CD14-positive monocyte (primary cell): ENCODE measurements around the gene IPO11. TPM values are rescaled to one million over a fixed set of nuclear protein-coding genes. Genes with fewer than 3 reads are reported as not detected.
"Not testable (repeated sequence)": the region's sequence is repeated elsewhere in the genome, so short reads cannot be mapped to it uniquely, and the experiment has no call there.

Source experiments
- DNase-seq, 3 donors: peaks; one replicate each; pipeline ENCODE4 v3.0.0-alpha.2; 2011 to 2022
- H2AFZ ChIP-seq: 2 replicates; pipeline ENCODE4 v1.6.0; 2012; ENCODE audit warnings: mild to moderate bottlenecking, low read depth, low read length, inconsistent platforms; ENCODE audit not compliant: insufficient read depth, poor library complexity, severe bottlenecking
- H3K27ac ChIP-seq, 2 donors: 1 replicate in 1 of 2; 2 replicates in 1 of 2; pipeline ENCODE4 v1.5.1; 2012 to 2013; ENCODE audit warnings: low read length in 2 of 2, control low read depth in 1 of 2, inconsistent platforms in 1 of 2, low read depth in 1 of 2, mild to moderate bottlenecking in 1 of 2
- H3K27me3 ChIP-seq, 2 donors: one replicate each; pipeline versions ENCODE4 v1.6.0 to v1.6.1; 2011 to 2013; ENCODE audit warnings: low read length in 2 of 2; ENCODE audit not compliant: control insufficient read depth in 2 of 2, insufficient read depth in 2 of 2
- H3K36me3 ChIP-seq, 2 donors: replicated peaks in 1 of 2; 1 replicate in 1 of 2; 2 replicates in 1 of 2; pipeline versions ENCODE4 v1.5.1 to v1.6.1; 2012 to 2013; ENCODE audit warnings: low read length in 2 of 2, control low read depth in 1 of 2, inconsistent platforms in 1 of 2, mild to moderate bottlenecking in 1 of 2; ENCODE audit not compliant: insufficient read depth in 2 of 2, control insufficient read depth in 1 of 2
- H3K4me1 ChIP-seq, 2 donors: 1 replicate in 1 of 2; 2 replicates in 1 of 2; pipeline versions ENCODE4 v1.5.1 to v1.6.1; 2012 to 2013; ENCODE audit warnings: low read length in 2 of 2, control low read depth in 1 of 2, inconsistent platforms in 1 of 2, mild to moderate bottlenecking in 1 of 2, moderate library complexity in 1 of 2; ENCODE audit not compliant: insufficient read depth in 2 of 2, control insufficient read depth in 1 of 2
- H3K4me2 ChIP-seq: replicated peaks from 2 replicates; pipeline ENCODE3; 2012; ENCODE audit warnings: low read length, moderate library complexity, mild to moderate bottlenecking; ENCODE audit not compliant: poor library complexity, severe bottlenecking; ENCODE audit errors: extremely low read depth
- H3K4me3 ChIP-seq, 3 experiments: fragments of 200-600 bp in 1 of 3; sonication (generic) in 1 of 3; replicated peaks in 1 of 3; 1 replicate in 2 of 3; 2 replicates in 1 of 3; pipeline ENCODE4 v1.5.1; 2011 to 2013; ENCODE audit warnings: low read length in 3 of 3, mild to moderate bottlenecking in 3 of 3, control low read depth in 2 of 3, low read depth in 2 of 3, inconsistent platforms in 1 of 3, moderate library complexity in 1 of 3
- H3K79me2 ChIP-seq: 2 replicates; pipeline ENCODE4 v1.6.0; 2012; ENCODE audit warnings: mild to moderate bottlenecking, control low read depth, inconsistent platforms, low read length, moderate library complexity; ENCODE audit not compliant: insufficient read depth
- H3K9ac ChIP-seq: 2 replicates; pipeline ENCODE4 v1.6.0; 2017; ENCODE audit warnings: low read length, mild to moderate bottlenecking; ENCODE audit not compliant: insufficient read depth, poor library complexity, severe bottlenecking
- H3K9me3 ChIP-seq, 2 donors: replicated peaks in 1 of 2; 1 replicate in 1 of 2; 2 replicates in 1 of 2; pipeline versions ENCODE4 v1.5.1 to v1.6.1; 2012 to 2013; ENCODE audit warnings: low read length in 2 of 2, control low read depth in 1 of 2; ENCODE audit not compliant: control insufficient read depth in 1 of 2, insufficient read depth in 1 of 2
- H4K20me1 ChIP-seq: 2 replicates; pipeline ENCODE4 v1.6.0; 2012; ENCODE audit warnings: mild to moderate bottlenecking, low read length, control low read depth, moderate library complexity; ENCODE audit not compliant: insufficient read depth
- H3K27ac Mint-ChIP-seq, 7 donors: one replicate each; pipeline ENCODE4 v1.8.0; 2020; ENCODE audit warnings: mild to moderate bottlenecking in 7 of 7, mixed read lengths in 7 of 7, moderate library complexity in 6 of 7, inconsistent platforms in 2 of 7
- H3K27me3 Mint-ChIP-seq, 3 donors: one replicate each; pipeline ENCODE4 v1.8.0; 2021 to 2022; ENCODE audit warnings: low read depth in 3 of 3, mild to moderate bottlenecking in 3 of 3, mixed read lengths in 3 of 3, moderate library complexity in 3 of 3, inconsistent platforms in 1 of 3
- H3K36me3 Mint-ChIP-seq, 2 donors: one replicate each; pipeline ENCODE4 v1.8.0; 2020; ENCODE audit warnings: mixed read lengths in 2 of 2, inconsistent platforms in 1 of 2, mild to moderate bottlenecking in 1 of 2
- H3K4me1 Mint-ChIP-seq: one replicate; pipeline ENCODE4 v1.8.0; 2020; ENCODE audit warnings: mild to moderate bottlenecking, mixed read lengths
- H3K4me3 Mint-ChIP-seq, 2 donors: one replicate each; pipeline ENCODE4 v1.8.0; 2020; ENCODE audit warnings: mild to moderate bottlenecking in 2 of 2, mixed read lengths in 2 of 2, moderate library complexity in 1 of 2
- H3K9me3 Mint-ChIP-seq, 7 donors: one replicate each; pipeline ENCODE4 v1.8.0; 2020 to 2022; ENCODE audit warnings: mixed read lengths in 7 of 7, mild to moderate bottlenecking in 6 of 7, moderate library complexity in 6 of 7, inconsistent platforms in 2 of 7
- CTCF ChIP-seq: fragments of 200-600 bp; IDR thresholded peaks from one replicate; pipeline ENCODE4 v1.8.0; 2022; ENCODE audit warnings: antibody characterized with exemption, mild to moderate bottlenecking
- WGBS: methylation state at CpG from one replicate; pipeline ENCODE4 v1.1.5; 2013; ENCODE audit warnings: missing lambda C conversion rate; ENCODE audit not compliant: insufficient coverage; 5-methylcytosine and 5-hydroxymethylcytosine counted together
- intact Hi-C, 2 donors: fragments of 100-400 bp; cut with micrococcal nuclease; formaldehyde crosslinking; loops; one replicate each; pipeline versions ENCODE4 v1.15.0 to v1.15.1; 2023
- polyA plus RNA-seq, 3 donors: library from polyadenylated mRNA; depleted of rRNA in 1 of 3; unstranded in 2 of 3; stranded (reverse) in 1 of 3; fragments of 300-500 nt in 2 of 3; fragments of >200 nt in 1 of 3; fragmentation: Illumina TruSeq in 2 of 3; gene quantifications; 1 replicate in 2 of 3; 2 replicates in 1 of 3; pipeline ENCODE4 v1.2.3, GENCODE V29; 2012 to 2021

IPO11 gene
- polyA plus RNA-seq, 3 donors, result 4.4 to 5.5 (median 5.3) TPM

- no peak for DNase-seq
- Histone ChIP-seq H3K9me3 (no peaks in the 10 kb centered on the region), H3K36me3 (peaks cover 3 to 29% of the 10 kb centered on the region in 2 donors), H3K4me2 (no peak overlapping the region), H4K20me1 (no peaks in the 10 kb centered on the region), H3K27me3 (no peaks in the 10 kb centered on the region), H3K4me3 (no peak overlapping the region), H2AFZ (no peak overlapping the region), H3K79me2 (no peaks in the 10 kb centered on the region), H3K4me1 (no peaks in the 10 kb centered on the region), H3K9ac (no peak overlapping the region), H3K27ac (no peak overlapping the region)
- Mint-ChIP-seq H3K4me3 (no peak overlapping the region), H3K27me3 (peaks cover 0 to 2% (median 0%) of the 10 kb centered on the region in 3 donors), H3K4me1 (peaks cover 2% of the 10 kb centered on the region), H3K9me3 (peaks cover 0 to 2% (median 0%) of the 10 kb centered on the region in 7 donors), H3K36me3 (peaks cover 40% of the 10 kb centered on the region in 2 donors), H3K27ac (no peak overlapping the region)
- 100% methylated on average over 1 of the region's 5 CpGs for WGBS
- no peak for TF ChIP-seq CTCF
- intact Hi-C loops, result no loop called here
Measured at GRCh38 chr5:62506659-62507460, 94.3 kb downstream of the IPO11 start.

DNA sequence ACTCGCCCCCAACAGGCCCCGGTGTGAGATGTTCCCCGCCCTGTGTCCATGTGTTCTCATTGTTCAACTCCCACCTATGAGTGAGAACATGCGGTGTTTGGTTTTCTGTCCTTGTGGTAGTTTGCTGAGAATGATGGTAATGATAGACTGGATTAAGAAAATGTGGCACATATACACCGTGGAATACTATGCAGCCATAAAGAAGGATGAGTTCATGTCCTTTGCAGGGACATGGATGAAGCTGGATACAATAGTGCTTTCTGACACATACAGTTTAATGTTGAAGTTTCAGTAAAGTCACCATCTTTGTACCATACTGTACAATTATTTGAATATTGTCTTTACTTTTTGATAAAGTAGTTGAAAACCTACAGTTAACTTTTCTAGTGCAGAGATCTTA, 96.2 kb downstream of the IPO11 start:
- H3K79me2 ChIP-seq, H2AFZ ChIP-seq, H3K4me1 ChIP-seq, H3K27ac Mint-ChIP-seq, H3K27me3 Mint-ChIP-seq, H3K4me1 Mint-ChIP-seq, H4K20me1 ChIP-seq, intact Hi-C loops, H3K4me2 ChIP-seq, H3K4me3 ChIP-seq, H3K27ac ChIP-seq, DNase-seq, H3K9me3 Mint-ChIP-seq, H3K9me3 ChIP-seq, H3K27me3 ChIP-seq, H3K9ac ChIP-seq, H3K4me3 Mint-ChIP-seq: not testable (repeated sequence)
- peaks cover 3 to 29% of the 10 kb centered on the region in 2 donors for H3K36me3 ChIP-seq
- H3K36me3 Mint-ChIP-seq, result peaks cover 31 to 32% of the 10 kb centered on the region in 2 donors
- WGBS, result no CpG with 5 or more reads among the region's 5 CpGs
